ENCODE data around the gene DYNC1LI1. TPM values are rescaled to one million over a fixed set of nuclear protein-coding genes. Genes with fewer than 3 reads are reported as not detected.

Gene DYNC1LI1
- total and polyA plus RNA-seq, 9 of the 15 experiments (the other 6 are each of a cell fraction or from before 2014, with no cell fraction given) = 21.0 to 85.4 (median 61.3) TPM

DNA sequence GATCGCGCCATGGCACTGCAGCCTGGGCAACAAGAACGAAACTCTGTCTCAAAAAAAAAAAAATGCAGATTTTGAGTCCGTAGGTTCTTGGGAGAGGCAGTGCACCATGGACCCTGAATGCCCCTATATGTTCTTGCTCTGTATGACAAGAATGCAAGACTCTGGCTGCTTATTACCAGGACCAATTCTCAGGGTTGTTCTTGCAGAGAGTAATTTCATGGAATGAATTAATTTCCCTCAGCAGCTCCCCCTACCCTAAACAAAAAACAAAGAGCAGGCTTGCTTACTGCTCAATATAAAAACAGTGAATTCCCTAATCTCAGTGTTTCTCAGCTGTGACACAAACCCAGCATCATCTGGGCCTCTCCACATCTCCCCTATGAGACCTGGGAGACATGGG, 20.5 kb upstream of the DYNC1LI1 start:
- ATAC-seq = no peak
- in situ Hi-C loops (cut with MboI) = no loop called here
- no peak overlapping the region for H3K4me2 ChIP-seq (ENCODE audit: insufficient read depth, low read length)
- H3K4me3 ChIP-seq = no peak overlapping the region
- DNase-seq (ENCODE audit: extremely low read depth in 1 of 4, low spot score in 3 of 4) = no peak
- no peak for FAIRE-seq
- H3K9me1 ChIP-seq (ENCODE audit: control insufficient read depth, insufficient read depth, low read length) = no peaks in the 10 kb centered on the region
- ChIA-PET POLR2A (interaction anchor here (1.0 to 1.9 kb wide), 2 partner anchors 15 to 22 kb away, joined by 3 to 5 read pairs; no protein-coding TSS in a partner anchor), CTCF (ENCODE audit: low intra/inter-chr PET ratio) (no interaction called here)
- no peaks in the 10 kb centered on the region for H4K20me1 ChIP-seq (replicated peaks; ENCODE audit: control insufficient read depth, insufficient read depth, low read length)
- peaks cover 32 to 41% of the 10 kb centered on the region in 2 experiments for H3K27me3 ChIP-seq (ENCODE audit: control insufficient read depth in 2 of 2, insufficient read depth in 2 of 2, low read length in 2 of 2)
- H3K9me3 ChIP-seq (replicated peaks; ENCODE audit: control insufficient read depth, insufficient read depth, low read depth, low read length) = no peaks in the 10 kb centered on the region
- no TSS peak for BruUV-seq (replicated peaks)
- no peak overlapping the region for H2AFZ ChIP-seq (ENCODE audit: low read depth, low read length)
- 8% methylated on average over 4 of the region's 4 CpGs for WGBS (ENCODE audit: insufficient coverage, low coverage, missing lambda C conversion rate)
- peaks cover 2 to 7% of the 10 kb centered on the region in 2 experiments; a peak in 3 of 5 replicates for H3K4me1 ChIP-seq (replicated peaks in 1 of 2; ENCODE audit: control insufficient read depth in 2 of 2, insufficient read depth in 2 of 2, low read length in 2 of 2)
- H3K9ac ChIP-seq (ENCODE audit: insufficient read depth in 1 of 2, low read depth in 2 of 2, low read length in 2 of 2) = no peak overlapping the region
- H3K27ac ChIP-seq (ENCODE audit: extremely low read depth, low read depth, low read length) = no peak overlapping the region
- intact Hi-C loops (cut with micrococcal nuclease) = no loop called here
- no peaks in the 10 kb centered on the region for H3K36me3 ChIP-seq (ENCODE audit: control insufficient read depth, insufficient read depth, low read length)
- H3K79me2 ChIP-seq (ENCODE audit: control insufficient read depth, insufficient read depth, low read length) = no peaks in the 10 kb centered on the region
- TF ChIP-seq, protein P1, sequence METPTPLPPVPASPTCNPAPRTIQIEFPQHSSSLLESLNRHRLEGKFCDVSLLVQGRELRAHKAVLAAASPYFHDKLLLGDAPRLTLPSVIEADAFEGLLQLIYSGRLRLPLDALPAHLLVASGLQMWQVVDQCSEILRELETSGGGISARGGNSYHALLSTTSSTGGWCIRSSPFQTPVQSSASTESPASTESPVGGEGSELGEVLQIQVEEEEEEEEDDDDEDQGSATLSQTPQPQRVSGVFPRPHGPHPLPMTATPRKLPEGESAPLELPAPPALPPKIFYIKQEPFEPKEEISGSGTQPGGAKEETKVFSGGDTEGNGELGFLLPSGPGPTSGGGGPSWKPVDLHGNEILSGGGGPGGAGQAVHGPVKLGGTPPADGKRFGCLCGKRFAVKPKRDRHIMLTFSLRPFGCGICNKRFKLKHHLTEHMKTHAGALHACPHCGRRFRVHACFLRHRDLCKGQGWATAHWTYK (CRISPR knock-in tag; IDR thresholded peaks at IDR 0.05) = no peak
- TF ChIP-seq, protein P2, sequence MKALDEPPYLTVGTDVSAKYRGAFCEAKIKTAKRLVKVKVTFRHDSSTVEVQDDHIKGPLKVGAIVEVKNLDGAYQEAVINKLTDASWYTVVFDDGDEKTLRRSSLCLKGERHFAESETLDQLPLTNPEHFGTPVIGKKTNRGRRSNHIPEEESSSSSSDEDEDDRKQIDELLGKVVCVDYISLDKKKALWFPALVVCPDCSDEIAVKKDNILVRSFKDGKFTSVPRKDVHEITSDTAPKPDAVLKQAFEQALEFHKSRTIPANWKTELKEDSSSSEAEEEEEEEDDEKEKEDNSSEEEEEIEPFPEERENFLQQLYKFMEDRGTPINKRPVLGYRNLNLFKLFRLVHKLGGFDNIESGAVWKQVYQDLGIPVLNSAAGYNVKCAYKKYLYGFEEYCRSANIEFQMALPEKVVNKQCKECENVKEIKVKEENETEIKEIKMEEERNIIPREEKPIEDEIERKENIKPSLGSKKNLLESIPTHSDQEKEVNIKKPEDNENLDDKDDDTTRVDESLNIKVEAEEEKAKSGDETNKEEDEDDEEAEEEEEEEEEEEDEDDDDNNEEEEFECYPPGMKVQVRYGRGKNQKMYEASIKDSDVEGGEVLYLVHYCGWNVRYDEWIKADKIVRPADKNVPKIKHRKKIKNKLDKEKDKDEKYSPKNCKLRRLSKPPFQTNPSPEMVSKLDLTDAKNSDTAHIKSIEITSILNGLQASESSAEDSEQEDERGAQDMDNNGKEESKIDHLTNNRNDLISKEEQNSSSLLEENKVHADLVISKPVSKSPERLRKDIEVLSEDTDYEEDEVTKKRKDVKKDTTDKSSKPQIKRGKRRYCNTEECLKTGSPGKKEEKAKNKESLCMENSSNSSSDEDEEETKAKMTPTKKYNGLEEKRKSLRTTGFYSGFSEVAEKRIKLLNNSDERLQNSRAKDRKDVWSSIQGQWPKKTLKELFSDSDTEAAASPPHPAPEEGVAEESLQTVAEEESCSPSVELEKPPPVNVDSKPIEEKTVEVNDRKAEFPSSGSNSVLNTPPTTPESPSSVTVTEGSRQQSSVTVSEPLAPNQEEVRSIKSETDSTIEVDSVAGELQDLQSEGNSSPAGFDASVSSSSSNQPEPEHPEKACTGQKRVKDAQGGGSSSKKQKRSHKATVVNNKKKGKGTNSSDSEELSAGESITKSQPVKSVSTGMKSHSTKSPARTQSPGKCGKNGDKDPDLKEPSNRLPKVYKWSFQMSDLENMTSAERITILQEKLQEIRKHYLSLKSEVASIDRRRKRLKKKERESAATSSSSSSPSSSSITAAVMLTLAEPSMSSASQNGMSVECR (CRISPR knock-in tag; IDR thresholded peaks at IDR 0.05) = no peak
- no peak for TF ChIP-seq KLF1 (tag; IDR thresholded peaks at IDR 0.05)
- no peak for TF ChIP-seq MAFF (IDR thresholded peaks at IDR 0.05; ENCODE audit: low read length)
- no peak for TF ChIP-seq TGIF2 (CRISPR knock-in tag; IDR thresholded peaks at IDR 0.05)
- no peak for TF ChIP-seq CBX8 (IDR thresholded peaks at IDR 0.05; ENCODE audit: borderline replicate concordance, extremely low read depth, low read depth, low read length, poor library complexity, severe bottlenecking)
- no peak for TF ChIP-seq NFRKB (IDR thresholded peaks at IDR 0.05; ENCODE audit: low read depth)
- no peak for TF ChIP-seq BHLHE40 (IDR thresholded peaks at IDR 0.05; ENCODE audit: low read length)
- TF ChIP-seq NEUROD1 (IDR thresholded peaks at IDR 0.05; ENCODE audit: borderline replicate concordance, low read depth, low read length, partially characterized antibody) = no peak
- no peak for TF ChIP-seq FUS (optimal IDR thresholded peaks at IDR 0.05; ENCODE audit: low read depth, low read length)
- no peak for TF ChIP-seq TBL1XR1 (IDR thresholded peaks at IDR 0.05; ENCODE audit: low read length in 2 of 2)
- no peak for TF ChIP-seq MCM7 (IDR thresholded peaks at IDR 0.05)

All from K562 (cell line).